HepG2 (cell line): Measurements from ENCODE around the gene POLR3E. TPM values are rescaled to one million over a fixed set of nuclear protein-coding genes. Genes with fewer than 3 reads are reported as not detected.

Experiments used
- FOXK1 ChIP-seq: sonication (generic); formaldehyde crosslinking; IDR thresholded peaks from 2 replicates; pipeline ENCODE4 v1.4.0; 2020; ENCODE audit warnings: low read depth, missing genetic modification reagents, borderline replicate concordance
- HDAC1 ChIP-seq: sonication (generic); formaldehyde crosslinking; IDR thresholded peaks from 2 replicates; pipeline ENCODE4 v1.5.1; 2020; ENCODE audit warnings: mild to moderate bottlenecking, missing genetic modification reagents
- HMG20B ChIP-seq: conservative IDR thresholded peaks from 2 replicates; pipeline ENCODE4 v1.6.1; 2016; ENCODE audit warnings: missing genetic modification reagents, missing compliant biosample characterization
- NR2F1 ChIP-seq, 2 experiments: fragments of 450-650 bp in 1 of 2; formaldehyde crosslinking in 1 of 2; IDR thresholded peaks; 2 replicates each; pipeline versions ENCODE4 v1.5.0 to v1.6.1; 2016 to 2020; ENCODE audit warnings: mild to moderate bottlenecking in 1 of 2, missing compliant biosample characterization in 1 of 2, missing genetic modification reagents in 1 of 2, moderate library complexity in 1 of 2
- RAD21 ChIP-seq: fragments of 450-650 bp; formaldehyde crosslinking; IDR thresholded peaks from 2 replicates; pipeline ENCODE4 v1.5.0; 2020; ENCODE audit warnings: mild to moderate bottlenecking
- STAG1 ChIP-seq: sonication (generic); formaldehyde crosslinking; IDR thresholded peaks from 2 replicates; pipeline ENCODE4 v1.4.0; 2020; ENCODE audit warnings: missing genetic modification reagents
- ZNF274 ChIP-seq: sonication (generic); formaldehyde crosslinking; IDR thresholded peaks from 2 replicates; pipeline ENCODE4 v1.5.1; 2020; ENCODE audit warnings: mild to moderate bottlenecking, missing genetic modification reagents
- polyA plus RNA-seq, 8 experiments: library from polyadenylated mRNA; depleted of rRNA in 3 of 8; stranded (reverse) in 7 of 8; unstranded in 1 of 8; fragments of >200 nt; fragmentation: Illumina TruSeq in 4 of 8; extraction: Trizol in 4 of 8; gene quantifications; 2 replicates each; pipeline versions ENCODE4 v1.2.1 to v1.2.3, GENCODE V29; 2011 to 2016; ENCODE audit warnings: low read depth in 4 of 8, missing spikeins in 1 of 8, mixed read lengths in 1 of 8; ENCODE audit not compliant: insufficient read depth in 1 of 8
- total RNA-seq, 5 experiments: library from RNA; depleted of rRNA; stranded (reverse); fragments of >200 nt; fragmentation: Illumina TruSeq; extraction: Trizol; gene quantifications; 2 replicates each; pipeline ENCODE4 v1.2.3, GENCODE V29; 2016; ENCODE audit warnings: low read depth in 1 of 5
- TF ChIP-seq, protein P1 (sequence below): sonication (generic); formaldehyde crosslinking; IDR thresholded peaks from 2 replicates; pipeline ENCODE4 v1.4.0; 2020; ENCODE audit warnings: missing genetic modification reagents, borderline replicate concordance
- TF ChIP-seq, protein P2 (sequence below): sonication (generic); formaldehyde crosslinking; IDR thresholded peaks from 2 replicates; pipeline ENCODE4 v1.4.0; 2020; ENCODE audit warnings: missing genetic modification reagents, borderline replicate concordance
- TF ChIP-seq, protein P3 (sequence below): sonication (generic); formaldehyde crosslinking; IDR thresholded peaks from 2 replicates; pipeline ENCODE4 v1.4.0; 2020; ENCODE audit warnings: missing genetic modification reagents
- TF ChIP-seq, protein P4 (sequence below): sonication (generic); formaldehyde crosslinking; IDR thresholded peaks from 2 replicates; pipeline ENCODE4 v1.5.1; 2020; ENCODE audit warnings: mild to moderate bottlenecking, missing genetic modification reagents
- TF ChIP-seq, protein P5 (sequence below): sonication (generic); formaldehyde crosslinking; IDR thresholded peaks from 2 replicates; pipeline ENCODE4 v1.5.0; 2020; ENCODE audit warnings: mild to moderate bottlenecking, missing genetic modification reagents, borderline replicate concordance
- TF ChIP-seq, protein P6 (sequence below): IDR thresholded peaks from 2 replicates; pipeline ENCODE4 v1.6.1; 2016; ENCODE audit warnings: missing compliant biosample characterization, missing genetic modification reagents, borderline replicate concordance

Gene POLR3E
- total and polyA plus RNA-seq, 2 of the 13 experiments (the other 11 are each of a cell fraction or from before 2014, with no cell fraction given), result 135 to 262 TPM

DNA sequence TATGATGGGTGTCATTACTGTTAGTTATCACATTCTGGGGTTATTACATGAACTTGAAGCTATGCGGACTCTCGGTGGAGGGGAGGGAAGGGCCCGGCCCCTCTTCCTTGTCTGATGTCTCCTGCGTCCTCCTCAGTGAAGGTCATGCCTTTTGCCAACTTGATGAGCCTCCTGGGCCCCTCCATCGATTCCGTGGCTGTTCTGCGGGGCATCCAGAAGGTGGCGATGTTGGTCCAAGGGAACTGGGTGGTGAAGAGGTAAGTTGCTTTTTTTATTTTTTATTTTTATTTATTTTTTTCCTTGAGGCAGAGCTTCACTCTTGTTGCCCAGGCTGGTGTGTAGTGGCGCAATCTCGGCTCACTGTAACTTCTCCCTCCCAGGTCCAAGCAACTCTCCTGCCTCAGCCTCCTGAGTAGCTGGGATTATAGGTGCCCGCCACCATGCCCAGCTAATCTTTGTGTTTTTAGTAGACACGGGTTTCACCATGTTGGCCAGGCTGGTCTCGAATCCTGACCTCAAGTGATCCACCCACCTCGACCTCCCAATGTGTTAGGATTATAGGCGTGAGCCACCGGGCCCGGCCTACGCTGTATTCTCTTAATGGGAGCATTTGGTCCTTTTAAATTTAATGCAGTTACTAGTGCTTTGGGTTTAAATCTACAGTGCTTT is 21.6 kb downstream of the POLR3E start (continued):
- TF ChIP-seq, protein P1, sequence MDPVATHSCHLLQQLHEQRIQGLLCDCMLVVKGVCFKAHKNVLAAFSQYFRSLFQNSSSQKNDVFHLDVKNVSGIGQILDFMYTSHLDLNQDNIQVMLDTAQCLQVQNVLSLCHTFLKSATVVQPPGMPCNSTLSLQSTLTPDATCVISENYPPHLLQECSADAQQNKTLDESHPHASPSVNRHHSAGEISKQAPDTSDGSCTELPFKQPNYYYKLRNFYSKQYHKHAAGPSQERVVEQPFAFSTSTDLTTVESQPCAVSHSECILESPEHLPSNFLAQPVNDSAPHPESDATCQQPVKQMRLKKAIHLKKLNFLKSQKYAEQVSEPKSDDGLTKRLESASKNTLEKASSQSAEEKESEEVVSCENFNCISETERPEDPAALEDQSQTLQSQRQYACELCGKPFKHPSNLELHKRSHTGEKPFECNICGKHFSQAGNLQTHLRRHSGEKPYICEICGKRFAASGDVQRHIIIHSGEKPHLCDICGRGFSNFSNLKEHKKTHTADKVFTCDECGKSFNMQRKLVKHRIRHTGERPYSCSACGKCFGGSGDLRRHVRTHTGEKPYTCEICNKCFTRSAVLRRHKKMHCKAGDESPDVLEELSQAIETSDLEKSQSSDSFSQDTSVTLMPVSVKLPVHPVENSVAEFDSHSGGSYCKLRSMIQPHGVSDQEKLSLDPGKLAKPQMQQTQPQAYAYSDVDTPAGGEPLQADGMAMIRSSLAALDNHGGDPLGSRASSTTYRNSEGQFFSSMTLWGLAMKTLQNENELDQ (CRISPR knock-in tag), result no peak
- TF ChIP-seq HMG20B (no peak), ZNF274 (no peak), STAG1 (CRISPR knock-in tag) (peak; percentile 69), NR2F1 (CRISPR knock-in tag; IDR thresholded peaks at IDR 0.05) (no peak), FOXK1 (no peak), HDAC1 (CRISPR knock-in tag) (peak; percentile 18; the same call in 1 of the 2 replicates), RAD21 (CRISPR knock-in tag) (peak; percentile 26; the same call in 1 of the 2 replicates)
- TF ChIP-seq, protein P2, sequence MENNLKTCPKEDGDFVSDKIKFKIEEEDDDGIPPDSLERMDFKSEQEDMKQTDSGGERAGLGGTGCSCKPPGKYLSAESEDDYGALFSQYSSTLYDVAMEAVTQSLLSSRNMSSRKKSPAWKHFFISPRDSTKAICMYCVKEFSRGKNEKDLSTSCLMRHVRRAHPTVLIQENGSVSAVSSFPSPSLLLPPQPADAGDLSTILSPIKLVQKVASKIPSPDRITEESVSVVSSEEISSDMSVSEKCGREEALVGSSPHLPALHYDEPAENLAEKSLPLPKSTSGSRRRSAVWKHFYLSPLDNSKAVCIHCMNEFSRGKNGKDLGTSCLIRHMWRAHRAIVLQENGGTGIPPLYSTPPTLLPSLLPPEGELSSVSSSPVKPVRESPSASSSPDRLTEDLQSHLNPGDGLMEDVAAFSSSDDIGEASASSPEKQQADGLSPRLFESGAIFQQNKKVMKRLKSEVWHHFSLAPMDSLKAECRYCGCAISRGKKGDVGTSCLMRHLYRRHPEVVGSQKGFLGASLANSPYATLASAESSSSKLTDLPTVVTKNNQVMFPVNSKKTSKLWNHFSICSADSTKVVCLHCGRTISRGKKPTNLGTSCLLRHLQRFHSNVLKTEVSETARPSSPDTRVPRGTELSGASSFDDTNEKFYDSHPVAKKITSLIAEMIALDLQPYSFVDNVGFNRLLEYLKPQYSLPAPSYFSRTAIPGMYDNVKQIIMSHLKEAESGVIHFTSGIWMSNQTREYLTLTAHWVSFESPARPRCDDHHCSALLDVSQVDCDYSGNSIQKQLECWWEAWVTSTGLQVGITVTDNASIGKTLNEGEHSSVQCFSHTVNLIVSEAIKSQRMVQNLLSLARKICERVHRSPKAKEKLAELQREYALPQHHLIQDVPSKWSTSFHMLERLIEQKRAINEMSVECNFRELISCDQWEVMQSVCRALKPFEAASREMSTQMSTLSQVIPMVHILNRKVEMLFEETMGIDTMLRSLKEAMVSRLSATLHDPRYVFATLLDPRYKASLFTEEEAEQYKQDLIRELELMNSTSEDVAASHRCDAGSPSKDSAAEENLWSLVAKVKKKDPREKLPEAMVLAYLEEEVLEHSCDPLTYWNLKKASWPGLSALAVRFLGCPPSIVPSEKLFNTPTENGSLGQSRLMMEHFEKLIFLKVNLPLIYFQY (CRISPR knock-in tag), result no peak
- TF ChIP-seq, protein P3, sequence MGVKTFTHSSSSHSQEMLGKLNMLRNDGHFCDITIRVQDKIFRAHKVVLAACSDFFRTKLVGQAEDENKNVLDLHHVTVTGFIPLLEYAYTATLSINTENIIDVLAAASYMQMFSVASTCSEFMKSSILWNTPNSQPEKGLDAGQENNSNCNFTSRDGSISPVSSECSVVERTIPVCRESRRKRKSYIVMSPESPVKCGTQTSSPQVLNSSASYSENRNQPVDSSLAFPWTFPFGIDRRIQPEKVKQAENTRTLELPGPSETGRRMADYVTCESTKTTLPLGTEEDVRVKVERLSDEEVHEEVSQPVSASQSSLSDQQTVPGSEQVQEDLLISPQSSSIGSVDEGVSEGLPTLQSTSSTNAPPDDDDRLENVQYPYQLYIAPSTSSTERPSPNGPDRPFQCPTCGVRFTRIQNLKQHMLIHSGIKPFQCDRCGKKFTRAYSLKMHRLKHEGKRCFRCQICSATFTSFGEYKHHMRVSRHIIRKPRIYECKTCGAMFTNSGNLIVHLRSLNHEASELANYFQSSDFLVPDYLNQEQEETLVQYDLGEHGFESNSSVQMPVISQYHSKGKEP (CRISPR knock-in tag), result no peak
- TF ChIP-seq, protein P4, sequence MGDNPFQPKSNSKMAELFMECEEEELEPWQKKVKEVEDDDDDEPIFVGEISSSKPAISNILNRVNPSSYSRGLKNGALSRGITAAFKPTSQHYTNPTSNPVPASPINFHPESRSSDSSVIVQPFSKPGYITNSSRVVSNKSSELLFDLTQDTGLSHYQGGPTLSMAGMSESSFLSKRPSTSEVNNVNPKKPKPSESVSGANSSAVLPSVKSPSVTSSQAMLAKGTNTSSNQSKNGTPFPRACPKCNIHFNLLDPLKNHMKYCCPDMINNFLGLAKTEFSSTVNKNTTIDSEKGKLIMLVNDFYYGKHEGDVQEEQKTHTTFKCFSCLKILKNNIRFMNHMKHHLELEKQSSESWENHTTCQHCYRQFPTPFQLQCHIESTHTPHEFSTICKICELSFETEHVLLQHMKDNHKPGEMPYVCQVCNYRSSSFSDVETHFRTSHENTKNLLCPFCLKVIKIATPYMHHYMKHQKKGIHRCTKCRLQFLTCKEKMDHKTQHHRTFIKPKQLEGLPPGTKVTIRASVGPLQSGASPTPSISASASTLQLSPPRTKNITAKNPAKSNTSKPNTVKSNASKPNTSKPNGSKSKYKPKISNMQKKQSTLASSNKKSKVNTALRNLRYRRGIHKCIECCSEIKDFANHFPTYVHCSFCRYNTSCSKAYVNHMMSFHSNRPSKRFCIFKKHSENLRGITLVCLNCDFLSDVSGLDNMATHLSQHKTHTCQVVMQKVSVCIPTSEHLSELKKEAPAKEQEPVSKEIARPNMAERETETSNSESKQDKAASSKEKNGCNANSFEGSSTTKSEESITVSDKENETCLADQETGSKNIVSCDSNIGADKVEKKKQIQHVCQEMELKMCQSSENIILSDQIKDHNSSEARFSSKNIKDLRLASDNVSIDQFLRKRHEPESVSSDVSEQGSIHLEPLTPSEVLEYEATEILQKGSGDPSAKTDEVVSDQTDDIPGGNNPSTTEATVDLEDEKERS, result no peak
- TF ChIP-seq, protein P5, sequence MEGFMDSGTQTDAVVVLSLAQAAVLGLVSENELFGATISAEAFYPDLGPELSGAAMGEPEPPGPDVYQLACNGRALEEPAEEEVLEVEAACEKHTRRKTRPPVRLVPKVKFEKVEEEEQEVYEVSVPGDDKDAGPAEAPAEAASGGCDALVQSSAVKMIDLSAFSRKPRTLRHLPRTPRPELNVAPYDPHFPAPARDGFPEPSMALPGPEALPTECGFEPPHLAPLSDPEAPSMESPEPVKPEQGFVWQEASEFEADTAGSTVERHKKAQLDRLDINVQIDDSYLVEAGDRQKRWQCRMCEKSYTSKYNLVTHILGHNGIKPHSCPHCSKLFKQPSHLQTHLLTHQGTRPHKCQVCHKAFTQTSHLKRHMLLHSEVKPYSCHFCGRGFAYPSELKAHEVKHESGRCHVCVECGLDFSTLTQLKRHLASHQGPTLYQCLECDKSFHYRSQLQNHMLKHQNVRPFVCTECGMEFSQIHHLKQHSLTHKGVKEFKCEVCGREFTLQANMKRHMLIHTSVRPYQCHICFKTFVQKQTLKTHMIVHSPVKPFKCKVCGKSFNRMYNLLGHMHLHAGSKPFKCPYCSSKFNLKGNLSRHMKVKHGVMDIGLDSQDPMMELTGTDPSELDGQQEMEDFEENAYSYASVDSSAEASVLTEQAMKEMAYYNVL, result no peak
- TF ChIP-seq, protein P6, sequence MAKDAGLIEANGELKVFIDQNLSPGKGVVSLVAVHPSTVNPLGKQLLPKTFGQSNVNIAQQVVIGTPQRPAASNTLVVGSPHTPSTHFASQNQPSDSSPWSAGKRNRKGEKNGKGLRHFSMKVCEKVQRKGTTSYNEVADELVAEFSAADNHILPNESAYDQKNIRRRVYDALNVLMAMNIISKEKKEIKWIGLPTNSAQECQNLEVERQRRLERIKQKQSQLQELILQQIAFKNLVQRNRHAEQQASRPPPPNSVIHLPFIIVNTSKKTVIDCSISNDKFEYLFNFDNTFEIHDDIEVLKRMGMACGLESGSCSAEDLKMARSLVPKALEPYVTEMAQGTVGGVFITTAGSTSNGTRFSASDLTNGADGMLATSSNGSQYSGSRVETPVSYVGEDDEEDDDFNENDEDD, result no peak
